HG02884 (cell line): ENCODE results near the gene SCAPER.

Experiments
- ATAC-seq: cut with Tn5 transposase; IDR thresholded peaks from one replicate; pipeline ENCODE4 v1.9.1; 2021; ENCODE audit warnings: mild to moderate bottlenecking, moderate library complexity; ENCODE audit not compliant: unreplicated experiment

The SCAPER gene

GRCh38 chr15:76377751-76378150 is 527.4 kb downstream of the SCAPER start:
- ATAC-seq = no peak

- ATAC-seq = no peak
Observed at GRCh38 chr15:76377217-76377616, 527.9 kb downstream of the SCAPER start.

GRCh38 chr15:76376816-76377215 is 528.3 kb downstream of the SCAPER start:
- no peak for ATAC-seq

- ATAC-seq = no peak
Observed at GRCh38 chr15:76376029-76376428, 529.1 kb downstream of the SCAPER start.

- ATAC-seq = no peak
Observed at GRCh38 chr15:76368122-76368621, 537.0 kb downstream of the SCAPER start.

GRCh38 chr15:76366714-76367113 is 538.4 kb downstream of the SCAPER start:
- no peak for ATAC-seq

- no peak for ATAC-seq
Observed at GRCh38 chr15:76363251-76363650, 541.9 kb downstream of the SCAPER start.

- ATAC-seq = no peak
Observed at GRCh38 chr15:76360416-76360815, 544.7 kb downstream of the SCAPER start.

GRCh38 chr15:76359152-76359551 is 546.0 kb downstream of the SCAPER start:
- no peak for ATAC-seq

GRCh38 chr15:76358453-76358852 is 546.7 kb downstream of the SCAPER start:
- ATAC-seq = no peak

GRCh38 chr15:76354823-76355440 is 550.2 kb downstream of the SCAPER start:
- ATAC-seq = no peak

GRCh38 chr15:76353903-76354302 is 551.2 kb downstream of the SCAPER start:
- ATAC-seq = no peak

- no peak for ATAC-seq
Observed at GRCh38 chr15:76353023-76353577, 552.0 kb downstream of the SCAPER start.

GRCh38 chr15:76349301-76350070 is 555.7 kb downstream of the SCAPER start:
- no peak for ATAC-seq

GRCh38 chr15:76347482-76348055 is 557.6 kb downstream of the SCAPER start:
- no peak for ATAC-seq

- ATAC-seq = no peak
Observed at GRCh38 chr15:76346669-76347481, 558.3 kb downstream of the SCAPER start.

GRCh38 chr15:76345880-76346668 is 559.1 kb downstream of the SCAPER start:
- ATAC-seq = no peak

GRCh38 chr15:76345583-76345879 is 559.6 kb downstream of the SCAPER start:
- no peak for ATAC-seq

GRCh38 chr15:76344893-76345582 is 560.1 kb downstream of the SCAPER start:
- no peak for ATAC-seq
